Neuron (in vitro differentiated cells): ENCODE measurements around the gene MAP3K5.

Source experiments
- H2AFZ ChIP-seq: one replicate; pipeline ENCODE4 v1.6.1; 2013; ENCODE audit warnings: low read depth, mild to moderate bottlenecking, inconsistent platforms, low read length, moderate library complexity
- H3K27me3 ChIP-seq: one replicate; pipeline ENCODE4 v1.6.1; 2013; ENCODE audit warnings: low read length; ENCODE audit not compliant: insufficient read depth
- H3K36me3 ChIP-seq: one replicate; pipeline ENCODE4 v1.6.1; 2013; ENCODE audit warnings: low read length; ENCODE audit not compliant: insufficient read depth
- H3K4me1 ChIP-seq: one replicate; pipeline ENCODE4 v1.6.1; 2013; ENCODE audit warnings: low read length; ENCODE audit not compliant: insufficient read depth
- H3K4me3 ChIP-seq: 2 replicates; pipeline ENCODE4 v1.5.1; 2013; ENCODE audit warnings: mild to moderate bottlenecking, low read length, moderate library complexity
- H3K9me3 ChIP-seq: one replicate; pipeline ENCODE4 v1.6.1; 2013; ENCODE audit warnings: low read length

MAP3K5 gene

GRCh38 chr6:136775081-136775480, 17.2 kb downstream of the MAP3K5 start:
- Histone ChIP-seq H3K36me3 (no peaks in the 10 kb centered on the region), H3K4me3 (no peak overlapping the region), H3K27me3 (no peaks in the 10 kb centered on the region), H3K4me1 (no peaks in the 10 kb centered on the region), H3K9me3 (no peaks in the 10 kb centered on the region), H2AFZ (no peak overlapping the region)

GRCh38 chr6:136774228-136775041, 17.8 kb downstream of the MAP3K5 start:
- Histone ChIP-seq H3K36me3 (no peaks in the 10 kb centered on the region), H3K4me3 (no peak overlapping the region), H3K27me3 (no peaks in the 10 kb centered on the region), H2AFZ (no peak overlapping the region), H3K9me3 (no peaks in the 10 kb centered on the region), H3K4me1 (no peaks in the 10 kb centered on the region)

- no peak overlapping the region for H3K4me3 ChIP-seq
- no peaks in the 10 kb centered on the region for H3K9me3 ChIP-seq
- H3K36me3 ChIP-seq = no peaks in the 10 kb centered on the region
- H3K27me3 ChIP-seq = no peaks in the 10 kb centered on the region
- H2AFZ ChIP-seq = no peak overlapping the region
- H3K4me1 ChIP-seq = no peaks in the 10 kb centered on the region
Observed at GRCh38 chr6:136773473-136773796, 18.8 kb downstream of the MAP3K5 start.

GRCh38 chr6:136772685-136773472, 19.4 kb downstream of the MAP3K5 start:
- no peak overlapping the region for H3K4me3 ChIP-seq

GRCh38 chr6:136771306-136771705, 21.0 kb downstream of the MAP3K5 start:
- no peaks in the 10 kb centered on the region for H3K4me1 ChIP-seq
- no peaks in the 10 kb centered on the region for H3K27me3 ChIP-seq
- no peak overlapping the region for H3K4me3 ChIP-seq
- H2AFZ ChIP-seq = no peak overlapping the region
- H3K9me3 ChIP-seq = no peaks in the 10 kb centered on the region
- H3K36me3 ChIP-seq = no peaks in the 10 kb centered on the region

More at GRCh38 chr6:136772685-136773472, 19.4 kb downstream of the MAP3K5 start:
- H3K36me3 ChIP-seq = no peaks in the 10 kb centered on the region
- no peaks in the 10 kb centered on the region for H3K9me3 ChIP-seq
- no peak overlapping the region for H2AFZ ChIP-seq
- H3K27me3 ChIP-seq = no peaks in the 10 kb centered on the region
- no peaks in the 10 kb centered on the region for H3K4me1 ChIP-seq

GRCh38 chr6:136769759-136770158, 22.5 kb downstream of the MAP3K5 start:
- H3K27me3 ChIP-seq = no peaks in the 10 kb centered on the region
- H3K4me3 ChIP-seq = no peak overlapping the region
- H3K4me1 ChIP-seq = no peaks in the 10 kb centered on the region
- no peaks in the 10 kb centered on the region for H3K36me3 ChIP-seq
- no peaks in the 10 kb centered on the region for H3K9me3 ChIP-seq
- no peak overlapping the region for H2AFZ ChIP-seq

GRCh38 chr6:136769124-136769523, 23.2 kb downstream of the MAP3K5 start:
- Histone ChIP-seq H3K4me1 (no peaks in the 10 kb centered on the region), H3K9me3 (no peaks in the 10 kb centered on the region), H3K4me3 (no peak overlapping the region), H3K36me3 (no peaks in the 10 kb centered on the region), H2AFZ (no peak overlapping the region), H3K27me3 (no peaks in the 10 kb centered on the region)

- Histone ChIP-seq H2AFZ (no peak overlapping the region), H3K36me3 (no peaks in the 10 kb centered on the region), H3K27me3 (no peaks in the 10 kb centered on the region), H3K4me1 (no peaks in the 10 kb centered on the region), H3K4me3 (no peak overlapping the region), H3K9me3 (no peaks in the 10 kb centered on the region)
Observed at GRCh38 chr6:136767570-136768309, 24.5 kb downstream of the MAP3K5 start.

GRCh38 chr6:136767103-136767502, 25.2 kb downstream of the MAP3K5 start:
- H3K4me1 ChIP-seq = no peaks in the 10 kb centered on the region
- H3K9me3 ChIP-seq = no peaks in the 10 kb centered on the region
- no peaks in the 10 kb centered on the region for H3K27me3 ChIP-seq
- no peaks in the 10 kb centered on the region for H3K36me3 ChIP-seq
- H3K4me3 ChIP-seq = no peak overlapping the region
- no peak overlapping the region for H2AFZ ChIP-seq

GRCh38 chr6:136766274-136766673, 26.0 kb downstream of the MAP3K5 start:
- no peak overlapping the region for H3K4me3 ChIP-seq
- no peaks in the 10 kb centered on the region for H3K9me3 ChIP-seq
- H2AFZ ChIP-seq = no peak overlapping the region
- no peaks in the 10 kb centered on the region for H3K36me3 ChIP-seq
- no peaks in the 10 kb centered on the region for H3K4me1 ChIP-seq
- H3K27me3 ChIP-seq = no peaks in the 10 kb centered on the region

- Histone ChIP-seq H3K36me3 (no peaks in the 10 kb centered on the region), H3K9me3 (no peaks in the 10 kb centered on the region), H3K4me1 (no peaks in the 10 kb centered on the region), H3K27me3 (no peaks in the 10 kb centered on the region), H3K4me3 (no peak overlapping the region), H2AFZ (no peak overlapping the region)
Observed at GRCh38 chr6:136764517-136764993, 27.7 kb downstream of the MAP3K5 start.

- H3K4me1 ChIP-seq = no peaks in the 10 kb centered on the region
- no peak overlapping the region for H2AFZ ChIP-seq
- no peaks in the 10 kb centered on the region for H3K9me3 ChIP-seq
- H3K36me3 ChIP-seq = no peaks in the 10 kb centered on the region
- H3K4me3 ChIP-seq = no peak overlapping the region
- no peaks in the 10 kb centered on the region for H3K27me3 ChIP-seq
Observed at GRCh38 chr6:136763716-136764516, 28.4 kb downstream of the MAP3K5 start.
